ENCODE measurements around the gene APOL3.
"Not testable (repeated sequence)": the region's sequence is repeated elsewhere in the genome, so short reads cannot be mapped to it uniquely, and the experiment has no call there.

The APOL3 gene

DNA sequence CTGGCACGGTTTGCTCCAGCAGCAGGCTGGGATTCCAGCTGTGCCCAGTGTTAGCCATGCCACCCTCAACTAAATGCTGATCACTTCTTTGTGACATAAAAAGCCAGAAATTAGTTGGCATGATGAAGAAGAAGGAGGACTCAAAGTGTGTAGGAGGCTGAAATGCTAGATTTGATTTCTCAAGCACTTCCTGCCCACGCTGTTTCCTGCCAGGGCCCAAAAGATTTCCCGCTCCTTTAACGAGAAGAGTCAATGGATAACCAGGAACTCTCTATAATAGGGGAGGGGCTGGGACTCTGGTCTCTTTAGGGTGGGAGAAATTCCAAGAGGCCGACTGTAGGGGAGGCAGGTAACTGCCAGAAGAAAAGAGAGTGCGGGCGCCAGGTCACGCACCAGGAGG, 26.4 kb downstream of the APOL3 start:
- ATAC-seq = no peak

DNA sequence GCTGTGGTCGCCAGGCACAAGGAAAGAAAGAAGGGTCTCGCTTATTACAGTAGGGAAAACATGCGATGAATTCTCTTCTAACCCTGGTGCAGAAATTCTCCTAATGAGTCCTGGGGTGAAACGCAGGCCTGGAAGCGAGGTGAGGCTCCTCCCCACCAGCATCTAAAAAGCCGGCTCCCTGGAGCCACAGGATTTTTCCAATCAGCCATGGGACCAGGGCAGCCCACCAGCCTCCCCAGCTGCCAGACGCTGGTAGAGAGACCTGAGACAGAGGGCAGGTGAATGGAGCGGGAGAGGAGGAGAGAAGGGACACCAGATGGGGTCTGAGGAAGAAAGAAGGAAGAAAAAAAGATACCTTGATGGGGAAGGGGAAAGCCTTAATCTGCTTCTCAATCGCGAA, 28.6 kb downstream of the APOL3 start:
- DNase-seq (no peak), ATAC-seq (no peak)

More for the DNA sequence above, 26.4 kb downstream of the APOL3 start:
- no peak for DNase-seq

DNA sequence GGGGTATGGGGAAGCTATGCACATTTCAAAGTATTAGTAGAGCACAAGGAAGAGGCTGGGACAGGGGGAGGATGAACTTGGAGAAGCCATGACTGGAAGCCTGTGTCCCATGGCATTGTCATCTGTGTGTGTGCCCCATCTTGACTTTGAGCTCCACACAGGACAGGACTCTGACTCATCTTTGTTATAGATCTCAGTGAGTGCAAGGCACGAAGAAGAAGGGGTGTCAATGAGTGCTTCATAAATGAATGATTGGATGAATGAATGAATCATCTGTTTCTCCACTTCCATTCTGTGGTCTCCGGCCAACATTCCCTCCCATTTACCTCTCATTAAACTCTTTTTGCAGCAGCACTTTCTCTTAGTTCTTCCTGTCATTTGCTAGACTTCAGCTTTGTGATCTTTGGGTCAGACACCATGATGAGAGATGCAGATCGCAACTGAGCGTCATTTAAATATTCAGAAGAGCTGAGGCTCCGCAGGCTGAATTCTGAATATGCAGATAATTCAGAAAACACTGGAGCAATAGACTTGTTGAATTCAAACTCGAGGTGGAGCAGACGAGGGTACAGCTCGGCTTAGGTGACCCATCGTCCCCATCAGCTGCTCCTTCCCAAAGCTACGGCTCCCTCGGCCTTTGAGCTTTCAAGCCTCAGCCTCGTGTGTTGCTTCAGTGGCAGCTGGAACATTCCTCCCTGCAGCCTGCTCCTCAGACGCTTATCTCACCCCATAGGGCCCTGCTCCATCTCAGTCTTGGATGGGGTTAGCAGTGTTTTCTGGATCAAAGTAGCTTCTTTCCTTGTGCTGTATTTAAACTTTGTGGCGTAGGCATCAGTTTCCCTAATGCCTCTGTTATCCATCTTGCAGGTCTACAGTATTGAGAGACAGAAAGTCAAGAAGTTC, 30.8 kb downstream of the APOL3 start:
- ATAC-seq = no peak
- DNase-seq = no peak

DNA sequence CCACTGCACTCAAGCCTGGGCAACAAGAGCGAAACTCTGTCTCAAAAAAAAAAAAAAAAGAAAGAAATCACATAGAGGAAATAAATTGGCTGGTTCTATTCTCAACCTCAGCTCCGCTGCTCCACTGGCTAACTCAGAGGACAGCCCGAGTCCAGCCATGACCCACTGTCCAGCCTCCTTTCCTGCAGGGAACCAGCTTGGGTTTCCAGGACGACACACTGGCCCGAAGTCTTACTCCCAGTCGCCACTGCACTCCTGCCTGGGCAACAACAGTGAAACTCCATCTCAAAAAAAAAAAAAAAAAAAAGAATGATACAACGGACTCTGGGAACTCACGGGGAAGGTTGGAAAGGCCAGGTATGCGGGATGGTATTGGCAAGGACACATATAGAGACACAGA, 31.5 kb downstream of the APOL3 start:
- ATAC-seq = no peak
- DNase-seq = no peak

DNA sequence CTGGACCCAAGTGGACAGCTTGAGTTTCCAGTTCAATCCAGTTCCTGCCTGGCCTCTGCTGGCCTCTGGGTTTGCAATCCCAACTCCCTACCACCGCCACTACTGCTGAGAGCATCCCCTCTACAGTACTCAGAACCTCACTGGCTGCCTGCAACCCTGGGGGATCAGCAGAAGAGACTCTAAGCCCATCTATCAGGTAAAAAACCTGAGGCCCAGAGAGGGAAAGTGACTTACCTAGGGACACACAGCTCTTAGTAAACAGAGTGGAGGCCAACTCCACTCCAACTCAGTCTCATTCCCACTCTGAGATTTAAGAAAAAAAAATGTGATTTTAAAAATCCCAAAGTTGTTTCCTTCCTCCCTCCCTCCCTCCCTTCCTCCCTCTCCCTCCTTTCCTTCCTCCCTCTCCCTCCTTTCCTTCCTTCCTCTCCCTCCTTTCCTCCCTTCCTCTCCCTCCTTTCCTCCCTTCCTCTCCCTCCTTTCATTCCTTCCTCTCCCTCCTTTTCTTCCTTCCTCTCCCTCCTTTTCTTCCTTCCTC, 34.5 kb downstream of the APOL3 start:
- ATAC-seq = no peak
- DNase-seq = no peak

DNA sequence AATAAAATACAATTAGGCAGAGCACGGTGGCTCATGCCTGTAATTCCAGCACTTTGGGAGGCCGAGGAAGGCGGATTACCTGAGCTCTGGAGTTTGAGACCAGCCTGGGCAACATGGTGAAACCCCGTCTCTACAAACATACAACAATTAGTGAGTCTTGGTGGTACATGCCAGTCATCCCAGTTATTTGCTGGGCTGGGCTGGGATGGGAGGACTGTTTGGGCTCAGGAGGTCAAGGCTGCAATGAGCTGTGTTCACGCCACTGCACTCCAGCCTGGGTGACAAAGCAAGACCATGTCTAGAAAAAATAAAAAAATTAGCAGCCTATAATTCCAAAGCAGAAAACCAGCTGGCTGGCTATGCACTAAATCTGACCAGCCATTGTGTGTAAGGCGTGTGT, 35.1 kb downstream of the APOL3 start:
- ATAC-seq (no peak), DNase-seq (no peak)

DNA sequence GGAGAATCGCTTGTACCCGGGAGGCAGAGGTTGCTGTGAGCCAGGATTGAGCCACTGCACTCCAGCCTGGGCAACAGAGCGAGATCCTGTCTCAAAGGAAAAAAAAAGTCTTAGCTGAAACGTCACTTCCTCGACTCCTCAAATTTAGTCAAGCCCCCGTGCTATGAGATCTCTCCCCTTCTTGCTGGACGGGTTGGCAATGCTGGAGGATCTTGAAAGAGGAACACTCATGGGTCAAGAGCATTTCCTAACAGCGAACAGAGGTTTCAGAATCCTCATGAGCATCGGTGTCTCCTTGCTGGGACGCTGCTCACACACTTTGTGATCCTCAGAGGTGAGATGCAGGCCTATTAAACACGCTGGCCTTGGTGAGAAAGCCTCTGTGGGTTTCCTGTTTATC, 35.9 kb downstream of the APOL3 start:
- DNase-seq = no peak

DNA sequence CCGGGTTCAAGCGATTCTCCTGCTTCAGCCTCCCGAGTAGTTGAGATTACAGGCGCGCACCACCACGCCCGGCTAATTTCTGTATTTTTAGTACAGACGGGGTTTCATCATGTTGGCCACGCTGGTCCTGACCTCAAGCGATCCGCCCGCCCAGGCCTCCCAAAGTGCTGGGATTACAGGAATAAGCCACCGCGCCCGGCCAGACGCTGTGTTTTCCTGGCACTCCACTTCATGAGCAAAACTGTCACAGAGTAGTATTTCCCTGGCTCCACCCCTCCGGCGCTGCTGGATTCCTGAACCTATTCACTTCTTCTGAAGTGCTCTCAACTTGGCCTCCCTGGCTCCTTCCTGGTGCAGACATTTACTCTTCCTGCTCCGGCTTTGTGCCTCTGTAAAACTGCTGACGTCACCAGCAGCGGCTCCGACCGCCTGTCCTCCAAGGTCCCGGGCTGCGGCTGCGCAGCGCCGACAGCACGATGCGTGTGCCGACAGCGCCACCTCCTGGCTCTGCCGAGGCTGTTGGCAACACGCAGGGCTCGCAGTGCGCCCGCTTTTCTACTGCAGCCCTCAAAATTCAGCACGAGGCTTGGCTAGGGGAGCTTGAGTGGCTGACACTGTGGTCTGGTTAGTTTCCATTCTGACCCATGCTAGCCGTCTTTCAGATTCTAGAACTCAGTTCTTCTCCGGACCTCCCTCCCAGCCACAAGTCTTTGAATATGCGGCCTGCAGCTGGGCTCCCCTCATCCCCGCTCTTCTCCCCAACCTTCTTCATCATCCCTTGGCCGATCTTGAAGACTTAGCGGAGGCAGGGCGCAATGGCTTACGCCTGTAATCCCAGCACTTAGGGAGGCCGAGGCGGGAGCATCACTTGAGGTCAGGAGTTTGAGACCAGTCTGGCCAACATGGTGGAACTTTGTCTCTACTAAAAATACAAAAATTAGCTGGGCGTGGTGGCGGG, 36.6 kb downstream of the APOL3 start:
- DNase-seq (peak; percentile 93), ATAC-seq (peak; percentile 97)

More for the DNA sequence above, 35.9 kb downstream of the APOL3 start:
- ATAC-seq = no peak

DNA sequence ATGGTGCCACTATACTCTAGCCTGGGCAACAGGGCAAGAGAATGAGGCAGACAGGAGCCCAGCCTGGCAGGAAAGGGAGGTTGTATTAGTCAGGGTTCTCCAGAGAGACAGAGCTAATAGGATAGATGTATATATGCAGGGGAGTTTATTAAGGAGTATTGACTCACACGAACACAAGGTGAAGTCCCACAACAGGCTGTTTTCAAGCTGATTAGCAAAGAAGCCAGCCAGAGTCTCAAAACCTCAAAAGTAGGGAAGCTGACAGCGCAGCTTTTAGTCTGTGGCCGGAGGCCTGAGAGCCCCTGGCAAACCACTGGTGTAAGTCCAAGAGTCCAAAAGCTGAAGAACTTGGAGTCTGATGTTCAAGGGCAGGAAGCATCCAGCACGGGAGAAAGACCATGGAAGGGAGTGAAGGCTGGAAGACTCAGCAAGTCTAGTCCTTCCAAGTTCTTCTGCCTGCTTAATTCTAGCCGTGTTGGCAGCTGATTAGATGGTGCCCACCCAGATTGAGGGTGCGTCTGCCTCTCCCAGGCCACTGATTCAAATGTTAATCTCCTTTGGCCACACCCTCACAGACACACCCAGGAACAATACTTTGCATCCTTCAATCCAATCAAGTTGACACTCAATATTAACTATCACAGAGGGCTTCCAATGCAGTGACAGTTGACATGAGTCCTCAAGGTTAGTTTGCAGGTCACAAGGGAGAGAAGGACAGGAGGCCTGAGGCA, 39.8 kb downstream of the APOL3 start:
- not testable (repeated sequence) for ATAC-seq, DNase-seq

DNA sequence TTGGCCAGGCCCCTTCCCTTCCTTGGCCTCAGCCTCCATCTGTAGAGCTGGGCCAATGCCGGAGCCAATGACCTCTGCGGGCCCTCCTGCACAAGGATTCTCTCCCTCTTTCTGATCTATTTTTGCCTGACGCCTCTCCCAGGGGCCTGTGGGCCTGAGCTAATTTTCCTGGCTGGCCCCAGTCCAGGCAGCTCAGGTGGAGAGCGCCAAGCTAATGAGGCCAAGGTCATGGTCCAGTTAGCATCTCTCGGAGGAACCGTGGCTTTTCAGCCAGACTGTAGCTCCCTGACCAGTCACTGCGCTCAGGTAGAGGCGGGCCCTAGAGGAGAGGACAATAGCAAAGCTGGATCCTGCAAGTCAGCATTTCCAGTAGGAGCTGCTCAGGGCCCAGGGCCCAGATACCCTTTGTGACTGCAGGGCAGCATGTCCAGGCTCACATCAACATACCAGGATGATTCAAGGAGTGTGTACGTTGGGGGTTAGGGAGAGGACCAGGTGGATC, 43.5 kb downstream of the APOL3 start:
- ATAC-seq (no peak), DNase-seq (no peak)

DNA sequence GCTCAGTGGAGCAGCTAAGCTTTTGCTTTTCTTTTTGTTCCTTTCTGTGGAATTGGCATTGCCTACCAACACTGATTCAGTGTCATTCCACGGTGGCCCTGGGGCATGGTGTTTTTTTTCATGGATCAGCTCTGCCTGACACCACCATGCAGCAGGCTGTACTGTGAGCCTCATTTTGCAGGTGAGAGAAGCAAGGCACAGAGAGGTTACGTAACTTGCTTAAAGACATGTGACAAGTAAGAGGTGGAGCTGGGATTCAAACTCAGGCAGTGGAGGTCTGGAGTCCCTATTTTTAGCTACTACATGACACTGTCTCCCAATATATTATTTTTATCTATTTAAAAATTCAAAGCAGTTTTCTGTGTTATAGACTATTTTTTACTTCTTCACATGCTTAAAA, 44.4 kb downstream of the APOL3 start:
- ATAC-seq (no peak), DNase-seq (no peak)

DNA sequence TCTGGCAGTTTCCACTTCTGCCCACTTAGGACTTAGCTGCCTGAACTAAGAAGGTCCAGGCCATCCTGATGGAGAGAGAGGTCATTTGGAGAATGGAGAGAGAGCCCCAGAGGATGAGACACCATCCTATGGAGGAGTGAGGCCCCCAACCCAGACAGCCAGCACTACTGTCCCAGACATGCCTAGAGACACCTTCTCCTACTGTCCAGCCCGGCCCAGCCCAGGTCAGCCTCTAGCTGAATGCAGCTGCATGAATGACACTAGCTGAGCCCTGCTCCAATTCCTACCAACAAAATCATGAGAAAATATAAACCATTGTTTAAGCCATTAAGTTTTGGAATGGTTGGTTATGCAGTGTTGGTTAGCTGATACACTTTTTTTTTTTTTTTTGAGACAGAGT, 47.4 kb downstream of the APOL3 start:
- ATAC-seq = no peak

DNA sequence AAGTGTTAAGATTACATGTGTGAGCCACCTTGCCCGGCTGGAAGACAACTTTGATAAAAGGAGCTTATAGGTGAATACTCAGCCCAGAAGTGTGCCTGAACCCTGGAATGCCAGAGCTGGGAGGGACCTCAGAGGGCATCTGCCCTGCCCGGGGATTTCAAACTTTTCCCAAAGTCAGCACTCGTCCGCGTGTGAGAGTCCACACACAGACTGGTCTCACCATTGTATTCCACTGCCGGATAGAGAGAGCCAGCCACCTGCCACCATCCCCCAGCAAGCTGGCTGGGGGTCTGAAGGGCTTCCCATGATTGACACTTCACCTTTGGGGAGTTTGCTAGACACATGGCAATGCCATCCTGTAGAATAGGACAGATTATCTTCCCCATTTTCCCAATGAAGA, 49.2 kb downstream of the APOL3 start:
- no peak for ATAC-seq

More for the DNA sequence above, 47.4 kb downstream of the APOL3 start:
- DNase-seq = no peak

DNA sequence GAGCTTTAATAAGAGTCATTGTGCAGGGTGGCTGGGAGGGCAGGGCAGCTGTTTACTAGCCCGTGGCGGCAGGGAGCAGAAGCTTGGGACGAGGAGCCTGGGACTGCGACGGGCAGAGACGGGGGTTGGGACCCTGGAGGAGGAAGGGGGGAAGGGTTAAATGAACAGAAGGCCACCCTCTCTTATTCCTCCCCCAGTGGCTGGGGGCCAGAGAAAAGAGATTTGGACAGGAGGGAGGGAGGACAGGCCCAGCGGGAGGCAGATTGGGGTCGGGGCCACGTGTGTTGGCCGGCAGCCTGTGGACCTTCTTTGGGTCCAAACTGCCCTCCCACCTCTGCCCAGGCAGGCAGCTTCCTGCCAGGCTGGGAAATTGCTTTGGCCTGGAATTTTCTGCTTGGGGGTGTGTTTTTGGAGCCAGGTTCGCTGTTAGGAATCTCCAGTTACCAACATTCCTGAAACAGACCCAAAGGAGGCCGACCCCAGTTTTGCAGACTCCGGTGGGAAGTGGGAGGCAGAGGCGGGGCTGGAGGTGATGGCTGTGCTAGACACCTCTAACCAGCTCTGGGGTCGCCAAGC, 50.2 kb downstream of the APOL3 start:
- ATAC-seq = no peak

More for the DNA sequence above, 49.2 kb downstream of the APOL3 start:
- DNase-seq = no peak

DNA sequence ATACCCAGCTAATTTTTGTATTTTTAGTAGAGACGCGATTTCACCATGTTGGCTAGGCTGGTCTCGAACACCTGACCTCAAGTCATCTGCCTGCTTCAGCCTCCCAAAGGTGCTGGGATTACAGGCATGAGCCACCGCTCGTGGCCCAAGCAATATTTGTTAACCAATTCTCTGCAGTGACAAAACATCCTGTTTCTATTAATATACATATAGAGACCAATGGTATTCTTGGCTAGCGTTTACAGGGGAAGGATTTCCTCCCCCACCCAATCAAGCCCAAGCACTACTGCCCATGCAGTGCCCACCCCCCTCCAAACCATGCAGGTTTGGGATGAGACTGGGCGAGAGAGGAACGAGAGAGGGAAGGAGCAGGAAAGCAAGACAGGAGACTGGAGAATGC, 53.1 kb downstream of the APOL3 start:
- DNase-seq (no peak), ATAC-seq (no peak)

More for the DNA sequence above, 50.2 kb downstream of the APOL3 start:
- no peak for DNase-seq

DNA sequence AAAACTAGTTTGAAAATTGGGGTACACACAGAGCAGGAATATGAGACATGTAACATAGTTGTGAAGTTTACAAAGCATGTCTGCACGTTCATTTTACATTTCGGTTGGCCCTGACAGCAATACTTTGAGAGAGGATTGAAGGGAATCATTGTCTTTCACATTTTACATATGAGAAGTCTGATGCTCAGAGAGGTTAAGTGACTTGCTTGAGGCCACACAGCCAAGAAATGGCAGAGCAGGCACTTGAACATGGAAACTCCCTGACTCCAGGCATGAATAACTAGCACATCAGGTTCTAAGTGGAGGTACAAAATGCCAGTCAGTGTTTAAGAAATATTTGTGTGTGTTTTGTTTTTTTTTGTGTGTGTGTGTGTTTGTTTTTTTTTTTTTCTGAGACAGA, 53.6 kb downstream of the APOL3 start:
- no peak for ATAC-seq

DNA sequence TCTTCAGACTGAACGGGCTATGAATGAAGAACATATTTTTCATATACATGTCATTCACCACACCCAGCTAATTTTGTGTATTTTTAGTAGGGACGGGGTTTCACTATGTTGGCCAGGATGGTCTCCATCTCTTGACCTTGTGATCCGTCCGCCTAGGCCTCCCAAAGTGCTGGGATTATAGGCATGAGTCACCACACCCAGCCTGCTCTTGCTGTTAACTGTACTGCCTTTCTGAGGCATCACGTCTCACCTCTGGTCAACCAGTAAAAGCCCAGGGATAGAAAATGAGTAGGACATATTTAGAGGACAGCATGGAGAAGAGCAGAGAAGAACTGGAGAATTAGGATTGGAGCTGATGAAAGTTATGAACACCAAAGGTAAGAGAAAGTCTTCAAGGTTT, 55.6 kb downstream of the APOL3 start:
- ATAC-seq (no peak), DNase-seq (no peak)

More for the DNA sequence above, 53.6 kb downstream of the APOL3 start:
- DNase-seq = no peak

DNA sequence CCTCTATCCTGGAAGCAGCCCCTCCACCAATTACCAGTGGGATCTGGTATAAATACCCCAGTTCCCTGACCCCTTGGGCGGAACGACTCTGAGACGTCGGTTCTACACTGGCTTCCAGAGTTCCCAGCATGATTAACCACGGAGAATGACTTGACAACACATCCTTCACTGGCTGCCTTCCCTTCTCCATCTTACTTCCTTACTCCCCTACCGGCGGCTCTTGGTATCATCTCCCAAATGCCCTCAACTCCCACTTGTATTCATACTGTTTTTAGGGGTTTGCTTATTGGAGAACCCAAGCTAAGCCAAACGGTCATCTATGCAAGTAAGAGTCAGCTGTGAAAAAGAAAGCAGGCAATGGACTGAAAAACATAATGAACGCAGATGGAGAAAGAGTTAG, 56.1 kb downstream of the APOL3 start:
- ATAC-seq = no peak
- DNase-seq = no peak

DNA sequence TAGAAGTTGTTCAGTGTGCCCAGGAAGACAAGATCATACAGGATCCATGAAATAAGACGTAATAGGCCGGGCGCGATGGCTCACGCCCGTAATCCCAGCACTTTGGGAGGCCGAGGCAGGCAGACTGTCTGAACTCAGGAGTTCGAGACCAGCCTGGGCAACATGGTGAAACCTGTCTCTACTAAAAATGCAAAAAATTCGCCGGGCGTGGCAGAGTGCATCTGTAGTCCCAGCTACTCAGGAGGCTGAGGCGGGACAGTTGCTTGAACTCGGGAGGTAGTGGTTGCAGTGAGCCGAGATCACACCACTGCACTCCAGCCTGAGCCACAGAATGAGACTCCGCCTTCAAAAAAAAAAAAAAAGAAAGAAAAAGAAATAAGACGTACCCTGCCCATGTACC, 56.7 kb downstream of the APOL3 start:
- ATAC-seq = no peak
- no peak for DNase-seq

DNA sequence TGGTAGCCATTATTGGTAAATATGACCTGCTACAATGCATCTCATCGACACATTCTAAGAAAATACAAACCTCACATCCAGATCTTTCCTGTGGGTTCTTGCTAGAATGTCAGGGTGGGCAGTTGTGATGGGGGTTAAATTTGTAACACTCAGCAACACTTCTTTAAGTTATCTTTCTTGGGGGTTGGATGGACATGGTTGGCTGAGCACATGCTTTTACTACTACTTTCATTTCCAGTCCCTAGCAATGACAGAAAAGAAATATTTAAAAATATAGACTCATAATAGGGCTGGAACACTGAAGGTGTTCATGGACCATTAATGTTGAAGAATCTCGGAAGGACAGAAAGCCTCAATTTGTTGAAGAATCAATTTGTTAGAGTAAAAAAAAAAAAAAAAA, 57.6 kb downstream of the APOL3 start:
- ATAC-seq (no peak), DNase-seq (no peak)

DNA sequence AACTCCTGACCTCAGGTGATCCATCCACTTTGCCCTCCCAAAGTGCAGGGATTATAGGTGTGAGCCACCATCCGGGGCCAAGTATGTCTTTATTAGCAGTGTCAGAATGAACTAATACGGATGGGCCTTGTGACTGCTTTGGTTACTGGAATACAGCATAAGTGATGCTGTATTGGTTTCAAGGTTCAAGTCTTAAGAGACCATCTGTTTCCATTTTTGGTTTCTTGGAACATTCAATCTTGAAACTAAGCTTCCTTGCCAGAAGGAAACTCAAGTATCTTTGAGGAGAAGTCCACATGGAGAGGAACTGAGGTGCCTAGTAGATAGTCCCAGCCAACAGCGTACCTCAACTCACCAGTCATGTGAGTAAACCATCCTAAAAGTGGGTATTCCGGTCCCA, 58.8 kb downstream of the APOL3 start:
- ATAC-seq (no peak), DNase-seq (no peak)

Data from stimulated activated naive CD8-positive, alpha-beta T cell treated with anti-CD3 and anti-CD28 coated beads, Interleukin-15, Interleukin-2, amounts not matched to agents 100 U/mL and 50 U/mL, for 24 hours (primary cell).